BJ (cell line): ENCODE measurements around the gene ZNF143. TPM values are rescaled to one million over a fixed set of nuclear protein-coding genes. Genes with fewer than 3 reads are reported as not detected.

Experiments used
- CTCF ChIA-PET: fragments of 350-600 bp; formaldehyde crosslinking; extraction: SDS; loops from one replicate; lab custom pipeline; 2021; ENCODE audit warnings: antibody characterized with exemption, inconsistent platforms; lab: Yijun Ruan, JAX
- POLR2A ChIA-PET: fragments of 300-600 bp; sonication (Branson Sonifier 250); formaldehyde crosslinking; extraction: SDS; loops from one replicate; lab custom pipeline; 2021; ENCODE audit warnings: antibody characterized with exemption; lab: Charles Lee
- DNase-seq: peaks from one replicate; pipeline ENCODE4 v3.0.0-alpha.2; 2011; ENCODE audit warnings: low read depth
- H3K27me3 ChIP-seq: 2 replicates; pipeline ENCODE4 v1.6.0; 2011; ENCODE audit warnings: low read length; ENCODE audit not compliant: control insufficient read depth, insufficient read depth
- H3K36me3 ChIP-seq: 2 replicates; pipeline ENCODE4 v1.5.1; 2011; ENCODE audit warnings: low read length; ENCODE audit not compliant: control insufficient read depth, insufficient read depth
- H3K4me3 ChIP-seq: 2 replicates; pipeline ENCODE4 v1.5.1; 2011; ENCODE audit warnings: low read depth, mild to moderate bottlenecking, control low read depth, low read length
- polyA plus RNA-seq: library from polyadenylated mRNA; depleted of rRNA; stranded (reverse); fragments of >200 nt; gene quantifications from 2 replicates; pipeline ENCODE4 v1.2.3, GENCODE V29; 2011
- TF ChIP-seq, protein P1 (sequence below): IDR thresholded peaks from 2 replicates; pipeline ENCODE4 v1.5.1; 2011; ENCODE audit warnings: low read depth, mild to moderate bottlenecking, control low read depth, inconsistent platforms, low read length, moderate library complexity; ENCODE audit not compliant: insufficient read depth

Gene ZNF143
- polyA plus RNA-seq, 1 experiment: 27.8 TPM

DNA sequence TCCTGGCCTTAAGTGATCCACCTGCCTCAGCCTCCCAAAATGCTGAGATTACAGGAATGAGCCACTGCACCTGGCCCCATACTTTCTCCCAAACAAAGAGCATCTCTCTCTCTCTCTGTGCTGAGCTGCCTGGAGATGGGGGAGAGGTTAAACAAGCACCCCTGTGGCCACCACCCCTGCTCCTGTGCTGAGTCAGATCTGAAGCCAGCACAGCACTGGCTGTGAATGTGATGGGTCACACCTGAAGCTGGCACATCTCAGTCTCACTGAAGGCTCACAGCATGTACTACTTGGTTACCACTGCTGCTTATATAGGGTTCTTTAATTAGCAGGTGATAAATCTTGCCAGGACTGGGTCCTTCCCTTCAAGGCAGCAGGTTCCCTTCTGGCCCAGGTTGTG is 101.9 kb downstream of the ZNF143 start:
- DNase-seq: no peak
- TF ChIP-seq, protein P1, sequence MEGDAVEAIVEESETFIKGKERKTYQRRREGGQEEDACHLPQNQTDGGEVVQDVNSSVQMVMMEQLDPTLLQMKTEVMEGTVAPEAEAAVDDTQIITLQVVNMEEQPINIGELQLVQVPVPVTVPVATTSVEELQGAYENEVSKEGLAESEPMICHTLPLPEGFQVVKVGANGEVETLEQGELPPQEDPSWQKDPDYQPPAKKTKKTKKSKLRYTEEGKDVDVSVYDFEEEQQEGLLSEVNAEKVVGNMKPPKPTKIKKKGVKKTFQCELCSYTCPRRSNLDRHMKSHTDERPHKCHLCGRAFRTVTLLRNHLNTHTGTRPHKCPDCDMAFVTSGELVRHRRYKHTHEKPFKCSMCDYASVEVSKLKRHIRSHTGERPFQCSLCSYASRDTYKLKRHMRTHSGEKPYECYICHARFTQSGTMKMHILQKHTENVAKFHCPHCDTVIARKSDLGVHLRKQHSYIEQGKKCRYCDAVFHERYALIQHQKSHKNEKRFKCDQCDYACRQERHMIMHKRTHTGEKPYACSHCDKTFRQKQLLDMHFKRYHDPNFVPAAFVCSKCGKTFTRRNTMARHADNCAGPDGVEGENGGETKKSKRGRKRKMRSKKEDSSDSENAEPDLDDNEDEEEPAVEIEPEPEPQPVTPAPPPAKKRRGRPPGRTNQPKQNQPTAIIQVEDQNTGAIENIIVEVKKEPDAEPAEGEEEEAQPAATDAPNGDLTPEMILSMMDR: no peak
- Histone ChIP-seq H3K27me3 (no peaks in the 10 kb centered on the region), H3K36me3 (no peaks in the 10 kb centered on the region), H3K4me3 (no peak overlapping the region)
- CTCF ChIA-PET: interaction anchor here (0.6 kb wide), 1 partner anchor 27 kb away, joined by 3 read pairs; no protein-coding TSS in a partner anchor
- POLR2A ChIA-PET: no interaction called here

GRCh38 chr11:9563196-9563730 is 102.5 kb downstream of the ZNF143 start:
- POLR2A ChIA-PET: no interaction called here
- CTCF ChIA-PET: interaction anchor here (0.6 kb wide), 1 partner anchor 28 kb away, joined by 3 read pairs; no protein-coding TSS in a partner anchor
- Histone ChIP-seq H3K36me3 (no peaks in the 10 kb centered on the region), H3K27me3 (no peaks in the 10 kb centered on the region), H3K4me3 (no peak overlapping the region)
- TF ChIP-seq, protein P1: no peak
- DNase-seq: no peak

GRCh38 chr11:9565822-9566560 is 105.2 kb downstream of the ZNF143 start:
- TF ChIP-seq, protein P1: no peak
- no peaks in the 10 kb centered on the region for H3K27me3 ChIP-seq
- CTCF ChIA-PET: interaction anchor here (0.5 to 2.6 kb wide), 6 partner anchors 15 to 407 kb away, joined by 3 to 14 read pairs (median 3); no protein-coding TSS in a partner anchor
- no peak overlapping the region for H3K4me3 ChIP-seq
- peak; percentile 100 for DNase-seq
- POLR2A ChIA-PET: interaction anchor here (0.6 to 0.7 kb wide), 2 partner anchors 8 to 133 kb away, joined by 4 read pairs; partner anchors contain the start of gene WEE1
- H3K36me3 ChIP-seq: no peaks in the 10 kb centered on the region

DNA sequence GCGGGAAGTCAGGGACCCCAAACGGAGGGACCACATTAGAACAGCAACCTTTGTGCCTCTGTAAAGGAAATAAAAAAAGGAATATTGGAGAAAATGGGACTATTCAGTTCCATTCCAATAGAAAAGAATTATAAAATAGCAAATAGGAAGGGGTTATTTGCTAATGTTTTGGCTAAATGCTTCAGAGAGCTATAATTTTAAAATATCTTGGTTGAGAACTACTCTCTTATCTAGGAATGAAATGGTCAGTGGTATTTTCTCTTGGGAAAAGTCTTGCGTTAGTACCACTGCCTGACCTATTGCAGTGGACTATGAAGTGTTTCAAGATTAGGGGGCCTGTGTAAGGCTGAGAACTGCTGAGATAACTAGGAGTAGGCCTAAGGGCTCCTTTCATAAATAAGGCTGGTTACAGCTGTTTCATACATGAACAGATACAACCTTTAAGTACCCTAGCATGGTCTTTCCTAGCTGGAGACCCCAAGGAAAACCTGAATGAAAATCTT is 105.8 kb downstream of the ZNF143 start:
- no peak overlapping the region for H3K4me3 ChIP-seq
- ChIA-PET CTCF (interaction anchor here (0.5 to 2.6 kb wide), 5 partner anchors 28 to 406 kb away, joined by 3 to 14 read pairs (median 4); no protein-coding TSS in a partner anchor), POLR2A (interaction anchor here (0.7 kb wide), 1 partner anchor 134 kb away, joined by 4 read pairs; no protein-coding TSS in a partner anchor)
- TF ChIP-seq, protein P1: no peak
- no peak for DNase-seq
- no peaks in the 10 kb centered on the region for H3K27me3 ChIP-seq
- H3K36me3 ChIP-seq: no peaks in the 10 kb centered on the region

- POLR2A ChIA-PET: no interaction called here
- CTCF ChIA-PET: interaction anchor here (0.6 to 2.6 kb wide), 3 partner anchors 33 to 405 kb away, joined by 4 to 14 read pairs (median 5); no protein-coding TSS in a partner anchor
- Histone ChIP-seq H3K4me3 (no peak overlapping the region), H3K27me3 (no peaks in the 10 kb centered on the region), H3K36me3 (no peaks in the 10 kb centered on the region)
- TF ChIP-seq, protein P1: no peak
- no peak for DNase-seq
Observed at GRCh38 chr11:9567401-9567800, 106.6 kb downstream of the ZNF143 start.
